HEK293 (cell line): ENCODE measurements around the gene GNLY.

Source experiments
- CTCF ChIP-seq: fragments of 450-650 bp; formaldehyde crosslinking; IDR thresholded peaks from 2 replicates; pipeline ENCODE4 v1.5.1; 2016; ENCODE audit warnings: missing biosample characterization, missing genetic modification characterization
- TCF7L2 ChIP-seq: IDR thresholded peaks from 2 replicates; pipeline ENCODE4 v1.6.1; 2011; ENCODE audit warnings: low read depth, mild to moderate bottlenecking, inconsistent platforms, low read length, moderate library complexity, borderline replicate concordance
- ZNF394 ChIP-seq: fragments of 450-650 bp; formaldehyde crosslinking; IDR thresholded peaks from 2 replicates; pipeline ENCODE4 v1.5.1; 2016; ENCODE audit warnings: missing biosample characterization, missing genetic modification characterization, mild to moderate bottlenecking, moderate library complexity, borderline replicate concordance
- ZNF585B ChIP-seq: fragments of 450-650 bp; formaldehyde crosslinking; IDR thresholded peaks from 2 replicates; pipeline ENCODE4 v1.5.1; 2016; ENCODE audit warnings: missing biosample characterization, missing genetic modification characterization
- ZNF837 ChIP-seq: fragments of 450-650 bp; formaldehyde crosslinking; IDR thresholded peaks from 2 replicates; pipeline ENCODE4 v1.5.1; 2016; ENCODE audit warnings: missing biosample characterization, missing genetic modification characterization
- TF ChIP-seq, protein P1 (sequence below): fragments of 450-650 bp; formaldehyde crosslinking; IDR thresholded peaks from 2 replicates; pipeline ENCODE4 v1.5.1; 2016; ENCODE audit warnings: missing biosample characterization, missing genetic modification characterization
- TF ChIP-seq, protein P2 (sequence below): fragments of 450-650 bp; formaldehyde crosslinking; optimal IDR thresholded peaks from 2 replicates; pipeline ENCODE3; 2016; ENCODE audit warnings: missing biosample characterization, mild to moderate bottlenecking, missing genetic modification characterization

DNA sequence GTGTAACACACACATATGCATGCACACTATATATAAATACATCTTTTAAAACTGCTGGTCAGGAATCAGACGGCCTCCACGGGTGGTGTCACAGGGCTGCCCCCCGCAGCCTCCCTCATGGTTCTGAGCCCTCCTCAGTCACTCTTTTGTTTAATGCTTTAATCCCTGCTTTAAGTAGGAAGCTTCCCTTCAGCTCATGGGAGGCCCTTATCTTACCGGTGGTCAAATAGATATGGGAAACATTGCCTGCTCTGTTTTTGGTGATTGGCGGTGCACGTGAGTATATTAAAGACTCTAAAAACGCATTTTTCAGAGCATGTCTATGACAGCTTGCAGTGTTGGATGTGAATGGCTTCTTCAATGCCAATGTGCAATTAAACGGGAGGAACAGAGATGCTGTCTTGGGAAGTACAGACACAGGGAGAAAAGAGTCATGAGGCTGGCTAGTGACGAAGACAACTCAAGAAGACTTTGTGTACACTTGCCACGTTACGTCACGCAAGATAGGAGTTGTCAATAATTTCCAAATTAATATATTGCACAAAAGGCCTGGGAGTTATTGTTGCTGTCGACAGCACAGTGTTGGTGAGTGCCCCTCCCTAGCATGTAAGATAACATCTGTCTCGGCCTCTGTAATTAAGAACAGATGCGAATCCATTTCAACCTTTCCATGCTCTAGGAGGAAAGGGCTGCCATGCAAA, 23.3 kb downstream of the GNLY start:
- TF ChIP-seq ZNF837 (tag by site-specific recombination) (no peak), TCF7L2 (no peak), CTCF (tag by site-specific recombination) (no peak), ZNF394 (no peak), ZNF585B (tag by site-specific recombination) (no peak)
- TF ChIP-seq, protein P1, sequence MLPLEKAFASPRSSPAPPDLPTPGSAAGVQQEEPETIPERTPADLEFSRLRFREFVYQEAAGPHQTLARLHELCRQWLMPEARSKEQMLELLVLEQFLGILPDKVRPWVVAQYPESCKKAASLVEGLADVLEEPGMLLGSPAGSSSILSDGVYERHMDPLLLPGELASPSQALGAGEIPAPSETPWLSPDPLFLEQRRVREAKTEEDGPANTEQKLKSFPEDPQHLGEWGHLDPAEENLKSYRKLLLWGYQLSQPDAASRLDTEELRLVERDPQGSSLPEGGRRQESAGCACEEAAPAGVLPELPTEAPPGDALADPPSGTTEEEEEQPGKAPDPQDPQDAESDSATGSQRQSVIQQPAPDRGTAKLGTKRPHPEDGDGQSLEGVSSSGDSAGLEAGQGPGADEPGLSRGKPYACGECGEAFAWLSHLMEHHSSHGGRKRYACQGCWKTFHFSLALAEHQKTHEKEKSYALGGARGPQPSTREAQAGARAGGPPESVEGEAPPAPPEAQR (tag by site-specific recombination) = no peak
- TF ChIP-seq, protein P2, sequence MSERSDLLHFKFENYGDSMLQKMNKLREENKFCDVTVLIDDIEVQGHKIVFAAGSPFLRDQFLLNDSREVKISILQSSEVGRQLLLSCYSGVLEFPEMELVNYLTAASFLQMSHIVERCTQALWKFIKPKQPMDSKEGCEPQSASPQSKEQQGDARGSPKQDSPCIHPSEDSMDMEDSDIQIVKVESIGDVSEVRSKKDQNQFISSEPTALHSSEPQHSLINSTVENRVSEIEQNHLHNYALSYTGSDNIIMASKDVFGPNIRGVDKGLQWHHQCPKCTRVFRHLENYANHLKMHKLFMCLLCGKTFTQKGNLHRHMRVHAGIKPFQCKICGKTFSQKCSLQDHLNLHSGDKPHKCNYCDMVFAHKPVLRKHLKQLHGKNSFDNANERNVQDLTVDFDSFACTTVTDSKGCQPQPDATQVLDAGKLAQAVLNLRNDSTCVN (tag by site-specific recombination) = no peak
